IPS-18a (cell line): ENCODE results near the gene TRIM29.

ENCODE experiments used
- H3K27ac ChIP-seq: one replicate; pipeline ENCODE4 v1.5.1; 2013; ENCODE audit warnings: low read length
- H3K27me3 ChIP-seq: one replicate; pipeline ENCODE4 v1.6.1; 2013; ENCODE audit warnings: mild to moderate bottlenecking, low read length; ENCODE audit not compliant: control insufficient read depth, insufficient read depth
- H3K36me3 ChIP-seq: one replicate; pipeline ENCODE4 v1.6.1; 2013; ENCODE audit warnings: low read depth, low read length; ENCODE audit not compliant: control insufficient read depth
- H3K4me1 ChIP-seq: one replicate; pipeline ENCODE4 v1.6.1; 2013; ENCODE audit warnings: low read depth, low read length; ENCODE audit not compliant: control insufficient read depth
- H3K4me3 ChIP-seq: one replicate; pipeline ENCODE4 v1.5.1; 2013; ENCODE audit warnings: low read length
- H3K9ac ChIP-seq: one replicate; pipeline ENCODE4 v1.6.1; 2013; ENCODE audit warnings: mild to moderate bottlenecking, low read length, moderate library complexity
- H3K9me3 ChIP-seq: one replicate; pipeline ENCODE4 v1.6.1; 2013; ENCODE audit warnings: low read depth, low read length; ENCODE audit not compliant: control insufficient read depth

The TRIM29 gene

GRCh38 chr11:120125024-120125423, 12.9 kb downstream of the TRIM29 start:
- Histone ChIP-seq H3K4me1 (no peaks in the 10 kb centered on the region), H3K9me3 (no peaks in the 10 kb centered on the region), H3K27me3 (no peaks in the 10 kb centered on the region), H3K36me3 (no peaks in the 10 kb centered on the region), H3K4me3 (no peak overlapping the region), H3K9ac (no peak overlapping the region), H3K27ac (no peak overlapping the region)

- Histone ChIP-seq H3K4me3 (no peak overlapping the region), H3K4me1 (no peaks in the 10 kb centered on the region), H3K9ac (no peak overlapping the region), H3K27me3 (no peaks in the 10 kb centered on the region), H3K9me3 (no peaks in the 10 kb centered on the region), H3K27ac (no peak overlapping the region), H3K36me3 (no peaks in the 10 kb centered on the region)
Measured at GRCh38 chr11:120124355-120124754, 13.6 kb downstream of the TRIM29 start.

GRCh38 chr11:120123946-120124345, 14.0 kb downstream of the TRIM29 start:
- H3K4me1 ChIP-seq, result no peaks in the 10 kb centered on the region
- no peak overlapping the region for H3K4me3 ChIP-seq
- no peak overlapping the region for H3K27ac ChIP-seq
- H3K27me3 ChIP-seq, result no peaks in the 10 kb centered on the region
- H3K36me3 ChIP-seq, result no peaks in the 10 kb centered on the region
- no peaks in the 10 kb centered on the region for H3K9me3 ChIP-seq
- H3K9ac ChIP-seq, result no peak overlapping the region

GRCh38 chr11:120122924-120123683, 14.8 kb downstream of the TRIM29 start:
- Histone ChIP-seq H3K4me3 (no peak overlapping the region), H3K27ac (no peak overlapping the region), H3K9me3 (no peaks in the 10 kb centered on the region), H3K9ac (no peak overlapping the region), H3K4me1 (no peaks in the 10 kb centered on the region), H3K36me3 (no peaks in the 10 kb centered on the region), H3K27me3 (no peaks in the 10 kb centered on the region)

- H3K9me3 ChIP-seq, result no peaks in the 10 kb centered on the region
- no peaks in the 10 kb centered on the region for H3K4me1 ChIP-seq
- no peaks in the 10 kb centered on the region for H3K27me3 ChIP-seq
- no peak overlapping the region for H3K27ac ChIP-seq
- no peak overlapping the region for H3K4me3 ChIP-seq
- H3K36me3 ChIP-seq, result no peaks in the 10 kb centered on the region
- H3K9ac ChIP-seq, result no peak overlapping the region
Measured at GRCh38 chr11:120121914-120122473, 15.9 kb downstream of the TRIM29 start.

GRCh38 chr11:120121336-120121735, 16.6 kb downstream of the TRIM29 start:
- Histone ChIP-seq H3K4me3 (no peak overlapping the region), H3K9ac (no peak overlapping the region), H3K4me1 (no peaks in the 10 kb centered on the region), H3K9me3 (no peaks in the 10 kb centered on the region), H3K27me3 (no peaks in the 10 kb centered on the region), H3K27ac (no peak overlapping the region), H3K36me3 (no peaks in the 10 kb centered on the region)

- no peaks in the 10 kb centered on the region for H3K27me3 ChIP-seq
- no peaks in the 10 kb centered on the region for H3K9me3 ChIP-seq
- H3K36me3 ChIP-seq, result no peaks in the 10 kb centered on the region
- no peaks in the 10 kb centered on the region for H3K4me1 ChIP-seq
- no peak overlapping the region for H3K27ac ChIP-seq
- H3K4me3 ChIP-seq, result no peak overlapping the region
- H3K9ac ChIP-seq, result no peak overlapping the region
Measured at GRCh38 chr11:120120805-120121335, 17.0 kb downstream of the TRIM29 start.

- no peak overlapping the region for H3K9ac ChIP-seq
- H3K4me1 ChIP-seq, result no peaks in the 10 kb centered on the region
- no peak overlapping the region for H3K27ac ChIP-seq
- H3K4me3 ChIP-seq, result no peak overlapping the region
- no peaks in the 10 kb centered on the region for H3K9me3 ChIP-seq
- H3K36me3 ChIP-seq, result no peaks in the 10 kb centered on the region
- no peaks in the 10 kb centered on the region for H3K27me3 ChIP-seq
Measured at GRCh38 chr11:120119121-120119520, 18.8 kb downstream of the TRIM29 start.

- Histone ChIP-seq H3K9me3 (no peaks in the 10 kb centered on the region), H3K36me3 (no peaks in the 10 kb centered on the region), H3K4me1 (no peaks in the 10 kb centered on the region), H3K27ac (no peak overlapping the region), H3K9ac (no peak overlapping the region), H3K4me3 (no peak overlapping the region), H3K27me3 (no peaks in the 10 kb centered on the region)
Measured at GRCh38 chr11:120117991-120118390, 19.9 kb downstream of the TRIM29 start.

- H3K27me3 ChIP-seq, result no peaks in the 10 kb centered on the region
- H3K9ac ChIP-seq, result no peak overlapping the region
- no peaks in the 10 kb centered on the region for H3K9me3 ChIP-seq
- no peaks in the 10 kb centered on the region for H3K36me3 ChIP-seq
- H3K4me3 ChIP-seq, result no peak overlapping the region
- no peaks in the 10 kb centered on the region for H3K4me1 ChIP-seq
- H3K27ac ChIP-seq, result no peak overlapping the region
Measured at GRCh38 chr11:120116966-120117365, 20.9 kb downstream of the TRIM29 start.

- no peaks in the 10 kb centered on the region for H3K9me3 ChIP-seq
- H3K27ac ChIP-seq, result no peak overlapping the region
- H3K36me3 ChIP-seq, result no peaks in the 10 kb centered on the region
- H3K9ac ChIP-seq, result no peak overlapping the region
- H3K4me3 ChIP-seq, result no peak overlapping the region
- no peaks in the 10 kb centered on the region for H3K27me3 ChIP-seq
- no peaks in the 10 kb centered on the region for H3K4me1 ChIP-seq
Measured at GRCh38 chr11:120115272-120116000, 22.5 kb downstream of the TRIM29 start.
